SK-N-SH treated with all-trans-retinoic acid at 6 μM for 48 hours (cell line): ENCODE results near the gene IMMP2L.

ENCODE experiments used
- ATAC-seq: fragments of 200-7000 bp; cut with Tn5 transposase; 3 replicates; pipeline ENCODE4 v1.9.1; 2020; ENCODE audit warnings: mild to moderate bottlenecking, moderate library complexity
- ARNTL ChIP-seq: fragments of 450-650 bp; formaldehyde crosslinking; IDR thresholded peaks from 2 replicates; pipeline ENCODE4 v1.5.0; 2020; ENCODE audit warnings: low read depth, mild to moderate bottlenecking, moderate library complexity, borderline replicate concordance
- BACH2 ChIP-seq: fragments of 250-450 bp; sonication (Bioruptor Pico); IDR thresholded peaks from 2 replicates; pipeline ENCODE4 v1.9.0; 2021; ENCODE audit warnings: mild to moderate bottlenecking, borderline replicate concordance
- CSDC2 ChIP-seq: fragments of 250-450 bp; sonication (Bioruptor Pico); IDR thresholded peaks from 2 replicates; pipeline ENCODE4 v1.5.0; 2020; ENCODE audit warnings: mild to moderate bottlenecking, moderate library complexity
- ESRRG ChIP-seq: fragments of 250-450 bp; sonication (Bioruptor Pico); IDR thresholded peaks from 2 replicates; pipeline ENCODE4 v1.6.1; 2021; ENCODE audit warnings: mild to moderate bottlenecking
- GLIS3 ChIP-seq: fragments of 250-450 bp; sonication (Bioruptor Pico); IDR thresholded peaks from 2 replicates; pipeline ENCODE4 v1.5.0; 2020; ENCODE audit warnings: mild to moderate bottlenecking, moderate library complexity
- ISL1 ChIP-seq: fragments of 250-450 bp; sonication (Bioruptor Pico); IDR thresholded peaks from 2 replicates; pipeline ENCODE4 v2.1.2; 2022; ENCODE audit warnings: mild to moderate bottlenecking, moderate library complexity
- OSR1 ChIP-seq: fragments of 250-450 bp; sonication (Bioruptor Pico); IDR thresholded peaks from 2 replicates; pipeline ENCODE4 v1.8.0; 2022; ENCODE audit warnings: moderate library complexity, mild to moderate bottlenecking, inconsistent platforms
- PPARA ChIP-seq: fragments of 250-450 bp; sonication (Bioruptor Pico); IDR thresholded peaks from 2 replicates; pipeline ENCODE4 v1.5.0; 2020; ENCODE audit warnings: mild to moderate bottlenecking, borderline replicate concordance
- RARB ChIP-seq: fragments of 250-450 bp; sonication (Bioruptor Pico); IDR thresholded peaks from 2 replicates; pipeline ENCODE4 v1.8.0; 2021; ENCODE audit warnings: mild to moderate bottlenecking, moderate library complexity
- SNAI2 ChIP-seq: fragments of 250-450 bp; sonication (Bioruptor Pico); IDR thresholded peaks from 2 replicates; pipeline ENCODE4 v1.5.0; 2020; ENCODE audit warnings: mild to moderate bottlenecking, moderate library complexity
- TCF4 ChIP-seq: fragments of 250-450 bp; sonication (Bioruptor Pico); IDR thresholded peaks from 2 replicates; pipeline ENCODE4 v1.8.0; 2021; ENCODE audit warnings: mild to moderate bottlenecking, moderate library complexity, borderline replicate concordance
- TOX ChIP-seq: fragments of 250-450 bp; sonication (Bioruptor Pico); IDR thresholded peaks from 2 replicates; pipeline ENCODE4 v1.8.0; 2021; ENCODE audit warnings: mild to moderate bottlenecking, moderate library complexity, borderline replicate concordance
- ZC3H10 ChIP-seq: fragments of 250-450 bp; sonication (Bioruptor Pico); IDR thresholded peaks from 2 replicates; pipeline ENCODE4 v1.5.1; 2021; ENCODE audit warnings: mild to moderate bottlenecking, moderate library complexity
- ZFP3 ChIP-seq: fragments of 250-450 bp; sonication (Bioruptor Pico); IDR thresholded peaks from 2 replicates; pipeline ENCODE4 v1.5.0; 2020; ENCODE audit warnings: mild to moderate bottlenecking, moderate library complexity
- ZFP30 ChIP-seq: fragments of 450-650 bp; formaldehyde crosslinking; IDR thresholded peaks from 2 replicates; pipeline ENCODE4 v1.5.0; 2022; ENCODE audit warnings: mild to moderate bottlenecking, moderate library complexity
- ZNF565 ChIP-seq: fragments of 450-650 bp; formaldehyde crosslinking; conservative IDR thresholded peaks from 2 replicates; pipeline ENCODE4 v1.5.0; 2020; ENCODE audit warnings: low read depth, mild to moderate bottlenecking, moderate library complexity
- ZNF70 ChIP-seq: fragments of 450-650 bp; formaldehyde crosslinking; IDR thresholded peaks from 2 replicates; pipeline ENCODE4 v1.5.0; 2020; ENCODE audit warnings: mild to moderate bottlenecking, moderate library complexity
- ZNF8 ChIP-seq: fragments of 450-650 bp; formaldehyde crosslinking; IDR thresholded peaks from 2 replicates; pipeline ENCODE4 v1.5.0; 2020; ENCODE audit warnings: mild to moderate bottlenecking, moderate library complexity
- TF ChIP-seq, protein P1 (sequence below): fragments of 250-450 bp; sonication (Bioruptor Pico); IDR thresholded peaks from 2 replicates; pipeline ENCODE4 v1.5.1; 2020; ENCODE audit warnings: low read depth, mild to moderate bottlenecking, moderate library complexity
- TF ChIP-seq, protein P2 (sequence below): fragments of 250-450 bp; sonication (Bioruptor Pico); IDR thresholded peaks from 2 replicates; pipeline ENCODE4 v1.8.0; 2021; ENCODE audit warnings: low read depth, mild to moderate bottlenecking, moderate library complexity, borderline replicate concordance
- TF ChIP-seq, protein P3 (sequence below): fragments of 250-450 bp; sonication (Bioruptor Pico); IDR thresholded peaks from 2 replicates; pipeline ENCODE4 v1.8.0; 2020; ENCODE audit warnings: mild to moderate bottlenecking, moderate library complexity, borderline replicate concordance
- TF ChIP-seq, protein P4 (sequence below): fragments of 250-450 bp; sonication (Bioruptor Pico); IDR thresholded peaks from 2 replicates; pipeline ENCODE4 v1.5.0; 2020; ENCODE audit warnings: mild to moderate bottlenecking, moderate library complexity
- TF ChIP-seq, protein P5 (sequence below): fragments of 250-450 bp; sonication (Bioruptor Pico); IDR thresholded peaks from 2 replicates; pipeline ENCODE4 v1.5.1; 2021; ENCODE audit warnings: mild to moderate bottlenecking, moderate library complexity

IMMP2L gene

DNA sequence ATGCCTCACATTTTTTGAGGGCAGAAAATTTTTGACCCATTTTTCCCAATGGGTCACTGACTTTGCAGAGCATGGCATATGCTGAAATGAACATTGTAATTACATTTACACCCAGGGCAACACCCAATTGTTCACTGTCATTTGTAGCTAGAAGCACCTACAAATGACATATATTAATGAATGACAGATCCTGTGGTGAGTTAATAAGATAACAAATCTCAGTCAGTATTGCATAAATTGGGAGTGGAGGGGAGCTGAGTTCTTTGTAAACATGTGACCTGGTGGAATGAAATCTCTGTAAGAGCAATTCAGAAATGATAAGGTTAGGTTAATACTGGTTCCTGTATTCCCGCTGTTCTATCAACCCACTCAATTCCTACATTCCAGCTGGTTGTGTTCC lies 726.4 kb downstream of the IMMP2L start:
- TF ChIP-seq RARB: no peak
- no peak for TF ChIP-seq ZNF565 (CRISPR knock-in tag)
- no peak for TF ChIP-seq SNAI2 (CRISPR knock-in tag)
- no peak for TF ChIP-seq OSR1 (CRISPR knock-in tag)
- TF ChIP-seq ESRRG (CRISPR knock-in tag): no peak
- no peak for TF ChIP-seq ZC3H10 (CRISPR knock-in tag)
- TF ChIP-seq ZFP30 (CRISPR knock-in tag): no peak
- no peak for TF ChIP-seq ZNF70 (CRISPR knock-in tag)
- no peak for TF ChIP-seq ZFP3 (CRISPR knock-in tag)
- TF ChIP-seq PPARA: no peak
- TF ChIP-seq ZNF8 (CRISPR knock-in tag): no peak
- TF ChIP-seq BACH2 (CRISPR knock-in tag): no peak
- TF ChIP-seq, protein P1, sequence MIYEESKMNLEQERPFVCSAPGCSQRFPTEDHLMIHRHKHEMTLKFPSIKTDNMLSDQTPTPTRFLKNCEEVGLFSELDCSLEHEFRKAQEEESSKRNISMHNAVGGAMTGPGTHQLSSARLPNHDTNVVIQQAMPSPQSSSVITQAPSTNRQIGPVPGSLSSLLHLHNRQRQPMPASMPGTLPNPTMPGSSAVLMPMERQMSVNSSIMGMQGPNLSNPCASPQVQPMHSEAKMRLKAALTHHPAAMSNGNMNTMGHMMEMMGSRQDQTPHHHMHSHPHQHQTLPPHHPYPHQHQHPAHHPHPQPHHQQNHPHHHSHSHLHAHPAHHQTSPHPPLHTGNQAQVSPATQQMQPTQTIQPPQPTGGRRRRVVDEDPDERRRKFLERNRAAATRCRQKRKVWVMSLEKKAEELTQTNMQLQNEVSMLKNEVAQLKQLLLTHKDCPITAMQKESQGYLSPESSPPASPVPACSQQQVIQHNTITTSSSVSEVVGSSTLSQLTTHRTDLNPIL (CRISPR knock-in tag): no peak
- TF ChIP-seq, protein P2, sequence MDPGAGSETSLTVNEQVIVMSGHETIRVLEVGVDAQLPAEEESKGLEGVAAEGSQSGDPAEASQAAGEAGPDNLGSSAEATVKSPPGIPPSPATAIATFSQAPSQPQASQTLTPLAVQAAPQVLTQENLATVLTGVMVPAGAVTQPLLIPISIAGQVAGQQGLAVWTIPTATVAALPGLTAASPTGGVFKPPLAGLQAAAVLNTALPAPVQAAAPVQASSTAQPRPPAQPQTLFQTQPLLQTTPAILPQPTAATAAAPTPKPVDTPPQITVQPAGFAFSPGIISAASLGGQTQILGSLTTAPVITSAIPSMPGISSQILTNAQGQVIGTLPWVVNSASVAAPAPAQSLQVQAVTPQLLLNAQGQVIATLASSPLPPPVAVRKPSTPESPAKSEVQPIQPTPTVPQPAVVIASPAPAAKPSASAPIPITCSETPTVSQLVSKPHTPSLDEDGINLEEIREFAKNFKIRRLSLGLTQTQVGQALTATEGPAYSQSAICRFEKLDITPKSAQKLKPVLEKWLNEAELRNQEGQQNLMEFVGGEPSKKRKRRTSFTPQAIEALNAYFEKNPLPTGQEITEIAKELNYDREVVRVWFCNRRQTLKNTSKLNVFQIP (CRISPR knock-in tag): no peak
- TF ChIP-seq TOX (CRISPR knock-in tag): no peak
- no peak for TF ChIP-seq ARNTL (CRISPR knock-in tag)
- TF ChIP-seq CSDC2 (CRISPR knock-in tag): no peak
- TF ChIP-seq, all 23 proteins: peak for 0
- no peak for ATAC-seq

DNA sequence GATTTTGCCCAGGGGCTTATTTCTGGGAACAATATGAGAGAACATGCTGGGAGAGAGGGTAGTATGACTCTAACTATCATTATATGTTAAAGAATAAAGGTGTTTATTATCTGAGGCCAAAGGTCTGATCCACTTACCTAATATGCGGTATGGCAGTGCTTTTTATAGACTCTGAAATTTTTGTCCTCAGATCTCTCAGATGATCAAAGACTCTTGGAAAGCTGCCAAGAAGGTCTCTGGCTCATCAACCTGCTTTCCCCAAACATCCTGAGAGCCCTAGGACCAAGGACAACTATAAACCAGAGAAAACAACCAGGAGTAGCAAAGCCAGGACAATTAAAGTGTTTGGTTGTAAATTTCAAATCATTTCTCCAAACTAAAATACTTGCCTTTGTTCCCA lies 727.1 kb downstream of the IMMP2L start:
- TF ChIP-seq ISL1 (CRISPR knock-in tag) (no peak), ZC3H10 (CRISPR knock-in tag) (no peak), ZNF565 (CRISPR knock-in tag) (no peak), SNAI2 (CRISPR knock-in tag) (no peak), ZFP30 (CRISPR knock-in tag) (no peak), RARB (no peak), BACH2 (CRISPR knock-in tag) (no peak), ZNF8 (CRISPR knock-in tag) (no peak), GLIS3 (CRISPR knock-in tag) (no peak), ARNTL (CRISPR knock-in tag) (no peak), OSR1 (CRISPR knock-in tag) (no peak), PPARA (no peak), TCF4 (CRISPR knock-in tag) (no peak)
- TF ChIP-seq, protein P1 (CRISPR knock-in tag): no peak
- TF ChIP-seq, protein P2 (CRISPR knock-in tag): no peak
- TF ChIP-seq, protein P3, sequence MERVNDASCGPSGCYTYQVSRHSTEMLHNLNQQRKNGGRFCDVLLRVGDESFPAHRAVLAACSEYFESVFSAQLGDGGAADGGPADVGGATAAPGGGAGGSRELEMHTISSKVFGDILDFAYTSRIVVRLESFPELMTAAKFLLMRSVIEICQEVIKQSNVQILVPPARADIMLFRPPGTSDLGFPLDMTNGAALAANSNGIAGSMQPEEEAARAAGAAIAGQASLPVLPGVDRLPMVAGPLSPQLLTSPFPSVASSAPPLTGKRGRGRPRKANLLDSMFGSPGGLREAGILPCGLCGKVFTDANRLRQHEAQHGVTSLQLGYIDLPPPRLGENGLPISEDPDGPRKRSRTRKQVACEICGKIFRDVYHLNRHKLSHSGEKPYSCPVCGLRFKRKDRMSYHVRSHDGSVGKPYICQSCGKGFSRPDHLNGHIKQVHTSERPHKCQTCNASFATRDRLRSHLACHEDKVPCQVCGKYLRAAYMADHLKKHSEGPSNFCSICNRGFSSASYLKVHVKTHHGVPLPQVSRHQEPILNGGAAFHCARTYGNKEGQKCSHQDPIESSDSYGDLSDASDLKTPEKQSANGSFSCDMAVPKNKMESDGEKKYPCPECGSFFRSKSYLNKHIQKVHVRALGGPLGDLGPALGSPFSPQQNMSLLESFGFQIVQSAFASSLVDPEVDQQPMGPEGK (CRISPR knock-in tag): no peak
- TF ChIP-seq, protein P4, sequence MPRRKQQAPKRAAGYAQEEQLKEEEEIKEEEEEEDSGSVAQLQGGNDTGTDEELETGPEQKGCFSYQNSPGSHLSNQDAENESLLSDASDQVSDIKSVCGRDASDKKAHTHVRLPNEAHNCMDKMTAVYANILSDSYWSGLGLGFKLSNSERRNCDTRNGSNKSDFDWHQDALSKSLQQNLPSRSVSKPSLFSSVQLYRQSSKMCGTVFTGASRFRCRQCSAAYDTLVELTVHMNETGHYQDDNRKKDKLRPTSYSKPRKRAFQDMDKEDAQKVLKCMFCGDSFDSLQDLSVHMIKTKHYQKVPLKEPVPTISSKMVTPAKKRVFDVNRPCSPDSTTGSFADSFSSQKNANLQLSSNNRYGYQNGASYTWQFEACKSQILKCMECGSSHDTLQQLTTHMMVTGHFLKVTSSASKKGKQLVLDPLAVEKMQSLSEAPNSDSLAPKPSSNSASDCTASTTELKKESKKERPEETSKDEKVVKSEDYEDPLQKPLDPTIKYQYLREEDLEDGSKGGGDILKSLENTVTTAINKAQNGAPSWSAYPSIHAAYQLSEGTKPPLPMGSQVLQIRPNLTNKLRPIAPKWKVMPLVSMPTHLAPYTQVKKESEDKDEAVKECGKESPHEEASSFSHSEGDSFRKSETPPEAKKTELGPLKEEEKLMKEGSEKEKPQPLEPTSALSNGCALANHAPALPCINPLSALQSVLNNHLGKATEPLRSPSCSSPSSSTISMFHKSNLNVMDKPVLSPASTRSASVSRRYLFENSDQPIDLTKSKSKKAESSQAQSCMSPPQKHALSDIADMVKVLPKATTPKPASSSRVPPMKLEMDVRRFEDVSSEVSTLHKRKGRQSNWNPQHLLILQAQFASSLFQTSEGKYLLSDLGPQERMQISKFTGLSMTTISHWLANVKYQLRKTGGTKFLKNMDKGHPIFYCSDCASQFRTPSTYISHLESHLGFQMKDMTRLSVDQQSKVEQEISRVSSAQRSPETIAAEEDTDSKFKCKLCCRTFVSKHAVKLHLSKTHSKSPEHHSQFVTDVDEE: no peak
- TF ChIP-seq, protein P5, sequence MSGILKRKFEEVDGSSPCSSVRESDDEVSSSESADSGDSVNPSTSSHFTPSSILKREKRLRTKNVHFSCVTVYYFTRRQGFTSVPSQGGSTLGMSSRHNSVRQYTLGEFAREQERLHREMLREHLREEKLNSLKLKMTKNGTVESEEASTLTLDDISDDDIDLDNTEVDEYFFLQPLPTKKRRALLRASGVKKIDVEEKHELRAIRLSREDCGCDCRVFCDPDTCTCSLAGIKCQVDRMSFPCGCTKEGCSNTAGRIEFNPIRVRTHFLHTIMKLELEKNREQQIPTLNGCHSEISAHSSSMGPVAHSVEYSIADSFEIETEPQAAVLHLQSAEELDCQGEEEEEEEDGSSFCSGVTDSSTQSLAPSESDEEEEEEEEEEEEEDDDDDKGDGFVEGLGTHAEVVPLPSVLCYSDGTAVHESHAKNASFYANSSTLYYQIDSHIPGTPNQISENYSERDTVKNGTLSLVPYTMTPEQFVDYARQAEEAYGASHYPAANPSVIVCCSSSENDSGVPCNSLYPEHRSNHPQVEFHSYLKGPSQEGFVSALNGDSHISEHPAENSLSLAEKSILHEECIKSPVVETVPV (CRISPR knock-in tag): no peak
- ATAC-seq: no peak
